HCT116 (cell line): Measurements from ENCODE around the gene FRMD4B. TPM values are rescaled to one million over a fixed set of nuclear protein-coding genes. Genes with fewer than 3 reads are reported as not detected.

Experiments used
- ATAC-seq: fragments of 200-7000 bp; cut with Tn5 transposase; 2 replicates; pipeline ENCODE4 v1.9.1; 2020; ENCODE audit warnings: mild to moderate bottlenecking, moderate library complexity
- BruUV-seq: library from RNA; stranded (reverse); fragments of 400-500 nt; replicated peaks from 2 replicates; lab custom pipeline; 2021; lab: Mats Ljungman, UMichigan
- CTCF ChIA-PET: fragments of 300-600 bp; sonication (Branson Sonifier 250); formaldehyde crosslinking; loops from one replicate; lab custom pipeline; 2021; ENCODE audit warnings: antibody characterized with exemption; lab: Charles Lee
- POLR2A ChIA-PET: fragments of 300-600, 350-600 bp; sonication (Branson Sonifier 250); formaldehyde crosslinking; loops from one replicate; lab custom pipeline; 2021; ENCODE audit warnings: antibody characterized with exemption; lab: Charles Lee
- RAD21 ChIA-PET, 2 experiments: fragments of 300-600 bp; sonication (Branson Sonifier 250); formaldehyde crosslinking; loops; one replicate each; lab custom pipeline; 2023; ENCODE audit warnings: low total read pairs in 2 of 2; ENCODE audit not compliant: uncharacterized antibody in 2 of 2, unreplicated experiment in 2 of 2, low non-redundant PET in 1 of 2; lab: Charles Lee
- DNase-seq: peaks from one replicate; pipeline ENCODE4 v3.0.0-alpha.2; 2010; ENCODE audit warnings: low read depth, low spot score
- H2AFZ ChIP-seq: fragments of 200-600 bp; shearing (Covaris generic), sonication (generic); 2 replicates; pipeline ENCODE4 v1.6.1; 2017; ENCODE audit warnings: low read depth, mixed run types, mixed read lengths, antibody characterized with exemption, low read length; ENCODE audit not compliant: poor library complexity, severe bottlenecking
- H3K27ac ChIP-seq: 2 replicates; pipeline ENCODE4 v1.5.1; 2012; ENCODE audit warnings: low read depth, low read length
- H3K27me3 ChIP-seq: fragments of 200-600 bp; sonication (generic); 2 replicates; pipeline ENCODE4 v1.6.1; 2016; ENCODE audit warnings: mixed run types, low read length, mixed read lengths; ENCODE audit not compliant: insufficient read depth
- H3K36me3 ChIP-seq, 2 experiments: fragments of 200-500 bp in 1 of 2; fragments of 200-600 bp in 1 of 2; sonication (Bioruptor generic) in 1 of 2; sonication (generic) in 1 of 2; 2 replicates each; pipeline versions ENCODE4 v1.5.1 to v1.6.1; 2014 to 2016; ENCODE audit warnings: low read length in 2 of 2, inconsistent platforms in 1 of 2, mixed read lengths in 1 of 2, mixed run types in 1 of 2; ENCODE audit not compliant: insufficient read depth in 2 of 2, control insufficient read depth in 1 of 2
- H3K4me1 ChIP-seq, 2 experiments: fragments of 200-600 bp in 1 of 2; sonication (generic) in 1 of 2; 2 replicates each; pipeline versions ENCODE4 v1.5.1 to v1.6.1; 2012 to 2017; ENCODE audit warnings: low read length in 2 of 2, inconsistent platforms in 1 of 2, mild to moderate bottlenecking in 1 of 2, mixed read lengths in 1 of 2, mixed run types in 1 of 2, moderate library complexity in 1 of 2; ENCODE audit not compliant: insufficient read depth in 2 of 2, control insufficient read depth in 1 of 2
- H3K4me2 ChIP-seq: fragments of 200-600 bp; sonication (generic); 2 replicates; pipeline ENCODE4 v1.6.1; 2017; ENCODE audit warnings: mixed run types, low read length, mixed read lengths
- H3K4me3 ChIP-seq, 2 experiments: fragments of 200-600 bp in 1 of 2; sonication (generic) in 1 of 2; replicated peaks in 1 of 2; 2 replicates each; pipeline ENCODE4 v1.5.1; 2011 to 2016; ENCODE audit warnings: low read length in 2 of 2, control low read depth in 1 of 2, low read depth in 1 of 2, mild to moderate bottlenecking in 1 of 2, mixed read lengths in 1 of 2, mixed run types in 1 of 2
- H3K79me2 ChIP-seq: fragments of 200-600 bp; sonication (generic); 2 replicates; pipeline ENCODE4 v1.6.1; 2017; ENCODE audit warnings: mild to moderate bottlenecking, mixed run types, low read length, moderate library complexity, mixed read lengths; ENCODE audit not compliant: insufficient read depth
- H3K9ac ChIP-seq: fragments of 200-600 bp; sonication (generic); 2 replicates; pipeline ENCODE4 v1.6.1; 2016; ENCODE audit warnings: low read length, mixed read lengths
- H3K9me2 ChIP-seq: fragments of 200-600 bp; sonication (generic), shearing (Covaris generic); 2 replicates; pipeline ENCODE4 v1.6.1; 2017; ENCODE audit warnings: mixed run types, mild to moderate bottlenecking, moderate library complexity; ENCODE audit not compliant: insufficient read depth
- H3K9me3 ChIP-seq, 2 experiments: fragments of 200-500 bp in 1 of 2; fragments of 200-600 bp in 1 of 2; sonication (Bioruptor generic) in 1 of 2; sonication (generic) in 1 of 2; 2 replicates each; pipeline ENCODE4 v1.6.1; 2014 to 2017; ENCODE audit warnings: low read length in 2 of 2, mixed read lengths in 2 of 2, inconsistent platforms in 1 of 2, low read depth in 1 of 2, mild to moderate bottlenecking in 1 of 2, mixed run types in 1 of 2, moderate library complexity in 1 of 2; ENCODE audit not compliant: control insufficient read depth in 1 of 2, insufficient read depth in 1 of 2
- H4K20me1 ChIP-seq: fragments of 200-600 bp; sonication (generic), shearing (Covaris generic); 2 replicates; pipeline ENCODE4 v1.6.1; 2017; ENCODE audit warnings: mixed run types, mild to moderate bottlenecking, moderate library complexity; ENCODE audit not compliant: insufficient read depth
- CTCF ChIP-seq, 3 experiments: fragments of 200-600 bp in 1 of 3; sonication (generic) in 1 of 3; IDR thresholded peaks in 2 of 3; conservative IDR thresholded peaks in 1 of 3; 2 replicates each; pipeline ENCODE4 v1.5.1; 2012 to 2017; ENCODE audit warnings: low read depth in 2 of 3, low read length in 2 of 3, antibody characterized with exemption in 1 of 3, borderline replicate concordance in 1 of 3, control low read depth in 1 of 3, mild to moderate bottlenecking in 1 of 3, mixed read lengths in 1 of 3, mixed run types in 1 of 3, moderate library complexity in 1 of 3; ENCODE audit not compliant: insufficient read depth in 1 of 3
- EGR1 ChIP-seq: IDR thresholded peaks from 2 replicates; pipeline ENCODE4 v1.6.1; 2012; ENCODE audit warnings: low read depth
- ELF1 ChIP-seq: IDR thresholded peaks from 2 replicates; pipeline ENCODE4 v1.6.1; 2012; ENCODE audit warnings: low read depth, borderline replicate concordance
- POLR2A ChIP-seq: IDR thresholded peaks from 2 replicates; pipeline ENCODE4 v1.7.0; 2011; ENCODE audit warnings: borderline replicate concordance; ENCODE audit not compliant: insufficient read depth, insufficient read length; ENCODE audit errors: extremely low read depth
- RAD21 ChIP-seq: IDR thresholded peaks from 2 replicates; pipeline ENCODE4 v1.6.1; 2012; ENCODE audit warnings: low read depth, mild to moderate bottlenecking
- SIN3A ChIP-seq: IDR thresholded peaks from 2 replicates; pipeline ENCODE4 v1.6.1; 2012; ENCODE audit warnings: low read depth
- TCF7L2 ChIP-seq: IDR thresholded peaks from 2 replicates; pipeline ENCODE4 v1.7.0; 2011; ENCODE audit warnings: borderline replicate concordance, inconsistent platforms; ENCODE audit not compliant: insufficient read depth, insufficient read length; ENCODE audit errors: extremely low read depth
- YY1 ChIP-seq: IDR thresholded peaks from 2 replicates; pipeline ENCODE4 v1.6.1; 2011; ENCODE audit warnings: low read length, low read depth, moderate library complexity, mild to moderate bottlenecking; ENCODE audit not compliant: insufficient replicate concordance; ENCODE audit errors: extremely low read depth
- ZBTB33 ChIP-seq: IDR thresholded peaks from 2 replicates; pipeline ENCODE4 v1.6.1; 2011; ENCODE audit warnings: mild to moderate bottlenecking, low read length, moderate library complexity; ENCODE audit not compliant: insufficient replicate concordance; ENCODE audit errors: extremely low read depth
- ZFX ChIP-seq: fragments of 450-650 bp; IDR thresholded peaks from 2 replicates; pipeline ENCODE4 v1.6.1; 2017
- ZNF274 ChIP-seq: fragments of 200-500 bp; sonication (Bioruptor generic); IDR thresholded peaks from 2 replicates; pipeline ENCODE4 v1.6.1; 2014; ENCODE audit warnings: mild to moderate bottlenecking, low read depth, low read length, inconsistent platforms
- intact Hi-C: fragments of 100-400 bp; cut with micrococcal nuclease; formaldehyde crosslinking; loops from 2 replicates; pipeline ENCODE4 v1.10.0; 2022
- total RNA-seq: library from RNA; stranded (reverse); gene quantifications from one replicate; pipeline ENCODE4 v1.2.1, GENCODE V29; 2021; ENCODE audit not compliant: unreplicated experiment

The FRMD4B gene
- total RNA-seq, 1 experiment from 2014 or later: 2.0 TPM

DNA sequence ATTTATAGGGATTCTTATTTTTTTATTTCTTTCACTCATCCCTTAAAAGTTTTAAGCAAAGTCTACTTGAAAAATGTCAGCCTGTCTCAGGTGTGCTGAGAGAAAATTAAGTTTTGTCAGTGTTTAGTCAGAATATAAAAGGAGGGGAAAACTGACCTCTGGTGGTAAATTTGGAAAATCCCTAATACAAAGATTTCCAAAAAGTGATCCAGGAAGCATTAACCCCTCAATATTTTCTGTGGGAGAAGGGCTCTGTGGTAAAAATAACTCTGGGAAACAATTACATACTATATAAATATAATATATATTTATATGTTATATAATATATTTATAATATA lies 41.0 kb upstream of the FRMD4B start:
- ATAC-seq: no peak
- Histone ChIP-seq H3K9me3 (no peaks in the 10 kb centered on the region), H3K36me3 (no peaks in the 10 kb centered on the region), H3K79me2 (no peaks in the 10 kb centered on the region), H3K9ac (no peak overlapping the region), H2AFZ (no peak overlapping the region), H3K4me3 (no peak overlapping the region), H3K27me3 (peaks cover 14% of the 10 kb centered on the region), H3K9me2 (no peaks in the 10 kb centered on the region), H4K20me1 (no peaks in the 10 kb centered on the region), H3K4me2 (no peak overlapping the region), H3K27ac (no peak overlapping the region), H3K4me1 (no peaks in the 10 kb centered on the region)
- ChIA-PET POLR2A (no interaction called here), RAD21 (no interaction called here), CTCF (interaction anchor here (0.8 to 4.6 kb wide), 9 partner anchors 11 to 306 kb away, joined by 3 to 27 read pairs (median 4); no protein-coding TSS in a partner anchor)
- DNase-seq: no peak
- intact Hi-C loops: no loop called here
- BruUV-seq: no TSS peak
- TF ChIP-seq ZFX: no peak
- TF ChIP-seq CTCF (IDR thresholded peaks at IDR 0.05 in 2 of 3, conservative IDR thresholded peaks at IDR 0.05 in 1 of 3; ENCODE audit: borderline replicate concordance in 1 of 3, insufficient read depth in 1 of 3, low read depth in 2 of 3, low read length in 2 of 3): peak in 1 of 3 experiments; percentile 8; a peak in 1 of 6 replicates
- TF ChIP-seq TCF7L2: no peak
- no peak for TF ChIP-seq ZNF274
- TF ChIP-seq SIN3A: no peak
- peak; percentile 24; the same call in 1 of the 2 replicates for TF ChIP-seq RAD21

- H3K27me3 ChIP-seq: peaks cover 10% of the 10 kb centered on the region; the same call in 1 of the 2 replicates
- no peak overlapping the region for H3K4me3 ChIP-seq
- no peaks in the 10 kb centered on the region for H4K20me1 ChIP-seq
- ATAC-seq (no peak), DNase-seq (no peak)
- ChIA-PET POLR2A (no interaction called here), CTCF (interaction anchor here (0.6 to 4.6 kb wide), 11 partner anchors 10 to 306 kb away, joined by 3 to 27 read pairs (median 3); no protein-coding TSS in a partner anchor), RAD21 (interaction anchor here in 1 of 2 experiments (0.5 kb wide), 1 partner anchor 97 kb away, joined by 4 read pairs; no protein-coding TSS in a partner anchor)
- H3K4me2 ChIP-seq: no peak overlapping the region
- no peaks in the 10 kb centered on the region for H3K36me3 ChIP-seq
- no peak overlapping the region for H3K9ac ChIP-seq
- H3K27ac ChIP-seq: no peak overlapping the region
- no TSS peak for BruUV-seq
- no peaks in the 10 kb centered on the region for H3K79me2 ChIP-seq
- H3K9me3 ChIP-seq: no peaks in the 10 kb centered on the region
- intact Hi-C loops: no loop called here
- no peaks in the 10 kb centered on the region for H3K9me2 ChIP-seq
- no peak overlapping the region for H2AFZ ChIP-seq
- H3K4me1 ChIP-seq: no peaks in the 10 kb centered on the region
- TF ChIP-seq YY1 (no peak), CTCF (IDR thresholded peaks at IDR 0.05 in 2 of 3, conservative IDR thresholded peaks at IDR 0.05 in 1 of 3; ENCODE audit: borderline replicate concordance in 1 of 3, insufficient read depth in 1 of 3, low read depth in 2 of 3, low read length in 2 of 3) (no peak), ELF1 (no peak), EGR1 (no peak), POLR2A (no peak), TCF7L2 (no peak), ZBTB33 (no peak)
Measured at GRCh38 chr3:69426291-69426966, 40.5 kb upstream of the FRMD4B start.
